Uterus (tissue), 2 donors: ENCODE results near the gene TMEM150C.

Experiments
- POLR2A ChIP-seq, 2 donors: fragments of 450-650 bp; IDR thresholded peaks; one replicate each; pipeline ENCODE4 v1.6.1; 2016; ENCODE audit warnings: antibody characterized with exemption in 2 of 2, mild to moderate bottlenecking in 1 of 2, moderate library complexity in 1 of 2
- TF ChIP-seq, protein P1 (sequence below), 4 experiments: fragments of 200-600 bp in 2 of 4; fragments of 450-650 bp in 2 of 4; sonication (generic) in 2 of 4; IDR thresholded peaks; one replicate each; pipeline ENCODE4 v1.5.1; 2016 to 2019; ENCODE audit warnings: antibody characterized with exemption in 4 of 4, mild to moderate bottlenecking in 2 of 4, moderate library complexity in 1 of 4

DNA sequence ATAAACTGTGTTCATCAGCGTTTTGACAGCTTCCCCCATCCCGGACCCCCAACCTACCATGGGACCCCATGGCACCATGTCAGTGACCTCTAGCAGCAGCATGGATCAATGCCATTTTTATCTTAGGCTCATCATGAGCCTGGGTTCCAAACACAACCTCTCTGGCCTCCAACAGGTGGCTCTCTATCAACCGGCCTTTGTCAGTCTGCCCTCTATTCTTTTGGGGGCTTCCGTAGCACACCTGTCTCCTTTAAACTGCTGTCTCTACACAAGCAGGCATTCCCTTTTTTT, 721 bp upstream of the TMEM150C start:
- TF ChIP-seq, protein P1, sequence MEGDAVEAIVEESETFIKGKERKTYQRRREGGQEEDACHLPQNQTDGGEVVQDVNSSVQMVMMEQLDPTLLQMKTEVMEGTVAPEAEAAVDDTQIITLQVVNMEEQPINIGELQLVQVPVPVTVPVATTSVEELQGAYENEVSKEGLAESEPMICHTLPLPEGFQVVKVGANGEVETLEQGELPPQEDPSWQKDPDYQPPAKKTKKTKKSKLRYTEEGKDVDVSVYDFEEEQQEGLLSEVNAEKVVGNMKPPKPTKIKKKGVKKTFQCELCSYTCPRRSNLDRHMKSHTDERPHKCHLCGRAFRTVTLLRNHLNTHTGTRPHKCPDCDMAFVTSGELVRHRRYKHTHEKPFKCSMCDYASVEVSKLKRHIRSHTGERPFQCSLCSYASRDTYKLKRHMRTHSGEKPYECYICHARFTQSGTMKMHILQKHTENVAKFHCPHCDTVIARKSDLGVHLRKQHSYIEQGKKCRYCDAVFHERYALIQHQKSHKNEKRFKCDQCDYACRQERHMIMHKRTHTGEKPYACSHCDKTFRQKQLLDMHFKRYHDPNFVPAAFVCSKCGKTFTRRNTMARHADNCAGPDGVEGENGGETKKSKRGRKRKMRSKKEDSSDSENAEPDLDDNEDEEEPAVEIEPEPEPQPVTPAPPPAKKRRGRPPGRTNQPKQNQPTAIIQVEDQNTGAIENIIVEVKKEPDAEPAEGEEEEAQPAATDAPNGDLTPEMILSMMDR (IDR thresholded peaks at IDR 0.05) = no peak
- no peak for TF ChIP-seq POLR2A (IDR thresholded peaks at IDR 0.05)
